Endothelial cell of umbilical vein (primary cell): ENCODE results near the gene ZBTB48. TPM values are rescaled to one million over a fixed set of nuclear protein-coding genes. Genes with fewer than 3 reads are reported as not detected.

Experiments used
- BruUV-seq: library from RNA; stranded (reverse); fragments of 400-500 nt; replicated peaks from 2 replicates; lab custom pipeline; 2021; lab: Mats Ljungman, UMichigan
- CTCF ChIA-PET: fragments of 300-600, 350-600 bp; sonication (Branson Sonifier 250); formaldehyde crosslinking; loops from one replicate; lab custom pipeline; 2021; ENCODE audit warnings: antibody characterized with exemption, inconsistent platforms; lab: Charles Lee
- POLR2A ChIA-PET: fragments of 300-600, 350-600 bp; sonication (Branson Sonifier 250); formaldehyde crosslinking; loops from one replicate; lab custom pipeline; 2021; ENCODE audit warnings: antibody characterized with exemption, inconsistent platforms; lab: Charles Lee
- DNase-seq: peaks from one replicate; pipeline ENCODE4 v3.0.0-alpha.2; 2011; ENCODE audit warnings: low read depth, low spot score
- FAIRE-seq: peaks from 2 replicates; lab custom pipeline; 2011; peaks lifted over from hg19 to GRCh38; lab: Jason Lieb, UNC
- H2AFZ ChIP-seq: 2 replicates; pipeline ENCODE4 v1.6.0; 2012; ENCODE audit warnings: low read depth, low read length, control low read depth, inconsistent platforms
- H3K27ac ChIP-seq: 2 replicates; pipeline ENCODE4 v1.5.1; 2011; ENCODE audit warnings: low read depth, mild to moderate bottlenecking, control low read depth, low read length, moderate library complexity; ENCODE audit not compliant: insufficient read depth
- H3K27me3 ChIP-seq, 2 experiments: 2 replicates each; pipeline versions ENCODE4 v1.6.0 to v1.6.1; 2011; ENCODE audit warnings: low read length in 2 of 2, mixed read lengths in 1 of 2; ENCODE audit not compliant: control insufficient read depth in 2 of 2, insufficient read depth in 2 of 2
- H3K36me3 ChIP-seq, 2 experiments: 2 replicates in 1 of 2; 3 replicates in 1 of 2; pipeline ENCODE4 v1.5.1; 2011; ENCODE audit warnings: low read length in 2 of 2, mild to moderate bottlenecking in 1 of 2, moderate library complexity in 1 of 2; ENCODE audit not compliant: control insufficient read depth in 2 of 2, insufficient read depth in 2 of 2; ENCODE audit errors: extremely low read depth in 1 of 2
- H3K4me1 ChIP-seq: 3 replicates; pipeline ENCODE4 v1.5.1; 2011; ENCODE audit warnings: mild to moderate bottlenecking, low read length; ENCODE audit not compliant: control insufficient read depth, insufficient read depth; ENCODE audit errors: extremely low read depth
- H3K4me2 ChIP-seq: 2 replicates; pipeline ENCODE4 v1.6.1; 2011; ENCODE audit warnings: low read length, control low read depth, mixed read lengths; ENCODE audit not compliant: insufficient read depth
- H3K4me3 ChIP-seq, 3 experiments: fragments of 200-600 bp in 1 of 3; sonication (generic), shearing (Covaris generic) in 1 of 3; replicated peaks in 1 of 3; 2 replicates each; pipeline ENCODE4 v1.5.1; 2011 to 2016; ENCODE audit warnings: control low read depth in 3 of 3, low read length in 3 of 3, mild to moderate bottlenecking in 2 of 3, inconsistent platforms in 1 of 3, low read depth in 1 of 3, moderate library complexity in 1 of 3; ENCODE audit not compliant: insufficient read depth in 1 of 3
- H3K79me2 ChIP-seq: 2 replicates; pipeline ENCODE4 v1.6.0; 2012; ENCODE audit warnings: low read length, inconsistent platforms; ENCODE audit not compliant: control insufficient read depth, insufficient read depth
- H3K9ac ChIP-seq: replicated peaks from 2 replicates; pipeline ENCODE3; 2011; ENCODE audit warnings: low read length, control low read depth; ENCODE audit not compliant: insufficient read depth; ENCODE audit errors: extremely low read depth
- H3K9me1 ChIP-seq: replicated peaks from 3 replicates; pipeline ENCODE4 v1.6.0; 2011; ENCODE audit warnings: mild to moderate bottlenecking, low read length; ENCODE audit not compliant: control insufficient read depth, insufficient read depth; ENCODE audit errors: extremely low read depth
- H3K9me3 ChIP-seq: replicated peaks from 2 replicates; pipeline ENCODE4 v1.5.1; 2012; ENCODE audit warnings: low read length, inconsistent platforms; ENCODE audit not compliant: control insufficient read depth, insufficient read depth
- H4K20me1 ChIP-seq: replicated peaks from 2 replicates; pipeline ENCODE3; 2011; ENCODE audit warnings: mild to moderate bottlenecking, low read length; ENCODE audit not compliant: control insufficient read depth, insufficient read depth; ENCODE audit errors: extremely low read depth
- CTCF ChIP-seq, 2 donors: IDR thresholded peaks; 1 replicate in 1 of 2; 2 replicates in 1 of 2; pipeline ENCODE4 v1.5.1; 2011; ENCODE audit warnings: low read length in 2 of 2, mild to moderate bottlenecking in 2 of 2, moderate library complexity in 2 of 2, control low read depth in 1 of 2, inconsistent platforms in 1 of 2, low read depth in 1 of 2; ENCODE audit not compliant: insufficient read depth in 1 of 2; ENCODE audit errors: extremely low read depth in 1 of 2
- EZH2 ChIP-seq: IDR thresholded peaks from 2 replicates; pipeline ENCODE4 v1.6.1; 2012; ENCODE audit warnings: borderline replicate concordance, low read depth, mild to moderate bottlenecking, moderate library complexity, low read length, inconsistent platforms; ENCODE audit not compliant: severe bottlenecking
- FOS ChIP-seq: IDR thresholded peaks from 2 replicates; pipeline ENCODE4 v1.6.1; 2011; ENCODE audit warnings: mild to moderate bottlenecking, low read length, moderate library complexity, borderline replicate concordance; ENCODE audit not compliant: insufficient read depth
- GATA2 ChIP-seq: IDR thresholded peaks from 2 replicates; pipeline ENCODE4 v1.7.0; 2011; ENCODE audit warnings: low read depth, mild to moderate bottlenecking, moderate library complexity, mixed read lengths, low read length; ENCODE audit not compliant: insufficient read length, insufficient read depth
- JUN ChIP-seq: IDR thresholded peaks from 2 replicates; pipeline ENCODE4 v1.6.1; 2011; ENCODE audit warnings: borderline replicate concordance, low read depth; ENCODE audit not compliant: insufficient read length, insufficient read depth
- MAX ChIP-seq: IDR thresholded peaks from 2 replicates; pipeline ENCODE4 v1.6.1; 2011; ENCODE audit not compliant: insufficient read depth, insufficient read length
- MYC ChIP-seq: IDR thresholded peaks from one replicate; pipeline ENCODE4 v1.6.1; 2011; ENCODE audit warnings: mild to moderate bottlenecking, low read depth, low read length
- POLR2A ChIP-seq: IDR thresholded peaks from 2 replicates; pipeline ENCODE4 v1.6.1; 2012; ENCODE audit warnings: low read depth, mild to moderate bottlenecking, control low read depth, low read length
- POLR2AphosphoS5 ChIP-seq: IDR thresholded peaks from 2 replicates; pipeline ENCODE4 v1.6.1; 2012; ENCODE audit warnings: low read depth, mild to moderate bottlenecking, control low read depth, low read length, moderate library complexity; ENCODE audit not compliant: insufficient read depth
- dilution Hi-C: fragments of 300-500 bp; cut with MboI; formaldehyde crosslinking; loops from one replicate; pipeline ENCODE4 v1.15.0; 2019; ENCODE audit warnings: low sequenced_read_pairs; ENCODE audit not compliant: extremely low pct_ligation_motif_present
- intact Hi-C: fragments of 100-400 bp; cut with micrococcal nuclease; formaldehyde crosslinking; loops from one replicate; pipeline ENCODE4 v1.10.0; 2022
- polyA plus RNA-seq, 4 experiments: library from polyadenylated mRNA; depleted of rRNA in 3 of 4; stranded (reverse) in 3 of 4; unstranded in 1 of 4; fragments of >200 nt; gene quantifications; 2 replicates each; pipeline versions ENCODE4 v1.2.1 to v1.2.3, GENCODE V29; 2011 to 2012; ENCODE audit warnings: missing spikeins in 1 of 4
- total RNA-seq: library from RNA; stranded (reverse); gene quantifications from 2 replicates; pipeline ENCODE4 v1.2.3, GENCODE V29; 2021

Gene ZBTB48
- total and polyA plus RNA-seq, 2 donors (not counting 3 experiments of a cell fraction or from before 2014, with no cell fraction given), result 20.9 to 25.1 TPM

GRCh38 chr1:6614929-6615785 lies 35.4 kb downstream of the ZBTB48 start:
- POLR2A ChIA-PET, result interaction anchor here (1.5 kb wide), 1 partner anchor 12 kb away, joined by 5 read pairs; the partner anchor contains the start of gene KLHL21
- Histone ChIP-seq H3K9me1 (no peaks in the 10 kb centered on the region), H3K79me2 (peaks cover 40% of the 10 kb centered on the region), H3K4me3 (peak overlapping the region; percentile 57 to 97 (median 59)), H3K36me3 (peaks cover 5 to 6% of the 10 kb centered on the region in 2 experiments), H4K20me1 (peaks cover 4% of the 10 kb centered on the region), H3K9ac (peak overlapping the region; percentile 41), H3K4me2 (peak overlapping the region; percentile 82), H2AFZ (peak overlapping the region; percentile 10), H3K9me3 (no peaks in the 10 kb centered on the region), H3K27me3 (no peaks in the 10 kb centered on the region), H3K27ac (no peak overlapping the region), H3K4me1 (peaks cover 5% of the 10 kb centered on the region)
- intact Hi-C loops, result no loop called here
- FAIRE-seq (no peak), DNase-seq (no peak)
- BruUV-seq, result no TSS peak
- no peak for TF ChIP-seq JUN
- TF ChIP-seq MYC, result no peak
- no peak for TF ChIP-seq CTCF (IDR thresholded peaks at IDR 0.05; ENCODE audit: extremely low read depth in 1 of 2, insufficient read depth in 1 of 2, low read depth in 1 of 2, low read length in 2 of 2)
- TF ChIP-seq GATA2, result no peak
- no peak for TF ChIP-seq MAX
- no peak for TF ChIP-seq POLR2AphosphoS5
- no peak for TF ChIP-seq EZH2
- no peak for TF ChIP-seq FOS
- TF ChIP-seq POLR2A, result no peak
- CTCF ChIA-PET, result interaction anchor here (0.7 to 1.4 kb wide), 4 partner anchors 9 to 61 kb away, joined by 3 to 5 read pairs (median 4); partner anchors contain the start of genes NOL9, TAS1R1, THAP3 and ZBTB48
- dilution Hi-C loops, result no loop called here
